GM23338 (cell line): ENCODE measurements around the gene ERMARD. TPM values are rescaled to one million over a fixed set of nuclear protein-coding genes. Genes with fewer than 3 reads are reported as not detected.
A peak's percentile ranks its signal among the peaks of the same experiment; 100 is the strongest.

Experiments
- ATAC-seq: fragments of 200-7000 bp; cut with Tn5 transposase; 3 replicates; pipeline ENCODE4 v1.9.1; 2020
- DNase-seq: peaks from one replicate; pipeline ENCODE4 v3.0.0-alpha.2; 2015; ENCODE audit warnings: low spot score
- H2AFZ ChIP-seq: fragments of 200-600 bp; sonication (generic); 2 replicates; pipeline ENCODE4 v1.8.0; 2016; ENCODE audit warnings: antibody characterized with exemption, mild to moderate bottlenecking, moderate library complexity
- H3F3A ChIP-seq: fragments of 200-600 bp; sonication (generic); replicated peaks from 2 replicates; pipeline ENCODE4 v1.8.0; 2017; ENCODE audit warnings: antibody characterized with exemption, mixed run types, low read depth
- H3K27ac ChIP-seq: fragments of 200-600 bp; sonication (generic); 2 replicates; pipeline ENCODE4 v1.6.1; 2016; ENCODE audit warnings: low read depth
- H3K27me3 ChIP-seq: fragments of 200-600 bp; sonication (generic); 2 replicates; pipeline ENCODE4 v1.8.0; 2016; ENCODE audit warnings: mild to moderate bottlenecking, mixed run types, moderate library complexity; ENCODE audit not compliant: insufficient read depth
- H3K36me3 ChIP-seq: fragments of 200-600 bp; sonication (generic); 2 replicates; pipeline ENCODE4 v1.8.0; 2016; ENCODE audit warnings: mild to moderate bottlenecking; ENCODE audit not compliant: insufficient read depth
- H3K4me1 ChIP-seq: fragments of 200-600 bp; sonication (generic); 2 replicates; pipeline ENCODE4 v1.8.0; 2016; ENCODE audit warnings: mild to moderate bottlenecking, moderate library complexity; ENCODE audit not compliant: insufficient read depth
- H3K4me2 ChIP-seq: fragments of 200-600 bp; sonication (generic); 2 replicates; pipeline ENCODE4 v1.7.1; 2017; ENCODE audit warnings: mixed run types
- H3K4me3 ChIP-seq: fragments of 200-600 bp; sonication (generic); 2 replicates; pipeline ENCODE4 v1.6.1; 2016; ENCODE audit warnings: mixed run types
- H3K79me2 ChIP-seq: fragments of 200-600 bp; sonication (generic); replicated peaks from 2 replicates; pipeline ENCODE4 v1.8.0; 2017; ENCODE audit warnings: mild to moderate bottlenecking; ENCODE audit not compliant: insufficient read depth
- H3K9me2 ChIP-seq: fragments of 200-600 bp; sonication (generic); 2 replicates; pipeline ENCODE4 v1.8.0; 2017; ENCODE audit not compliant: insufficient read depth
- H4K20me1 ChIP-seq: fragments of 200-600 bp; sonication (generic); replicated peaks from 2 replicates; pipeline ENCODE4 v1.8.0; 2017; ENCODE audit warnings: mild to moderate bottlenecking; ENCODE audit not compliant: insufficient read depth
- H3K27ac Mint-ChIP-seq: 2 replicates; pipeline ENCODE4 v1.8.0; 2020; ENCODE audit warnings: inconsistent platforms, mild to moderate bottlenecking, moderate library complexity, mixed read lengths
- H3K27me3 Mint-ChIP-seq: 3 replicates; pipeline ENCODE4 v1.8.0; 2022; ENCODE audit warnings: low read depth, mild to moderate bottlenecking, moderate library complexity, mixed read lengths, inconsistent platforms; ENCODE audit not compliant: insufficient read depth, poor library complexity
- H3K36me3 Mint-ChIP-seq: 3 replicates; pipeline ENCODE4 v1.8.0; 2021; ENCODE audit warnings: low read depth, mild to moderate bottlenecking, inconsistent platforms, moderate library complexity, mixed read lengths
- H3K4me1 Mint-ChIP-seq: 3 replicates; pipeline ENCODE4 v1.8.0; 2020; ENCODE audit warnings: mild to moderate bottlenecking, inconsistent platforms, mixed read lengths
- H3K4me3 Mint-ChIP-seq: 3 replicates; pipeline ENCODE4 v1.8.0; 2021; ENCODE audit warnings: moderate library complexity, mild to moderate bottlenecking, inconsistent platforms, mixed read lengths
- H3K9me3 Mint-ChIP-seq: 3 replicates; pipeline ENCODE4 v1.8.0; 2020; ENCODE audit warnings: moderate library complexity, mild to moderate bottlenecking, inconsistent platforms, mixed read lengths
- CREB1 ChIP-seq: fragments of 250-450 bp; sonication (Bioruptor Pico); IDR thresholded peaks from 2 replicates; pipeline ENCODE4 v1.5.0; 2020; ENCODE audit warnings: low read depth, mild to moderate bottlenecking, moderate library complexity
- CTCF ChIP-seq, 2 experiments: fragments of 200-600 bp in 1 of 2; sonication (generic) in 1 of 2; conservative IDR thresholded peaks; 2 replicates each; pipeline versions ENCODE4 v1.5.1 to v1.6.1; 2016 to 2017; ENCODE audit warnings: antibody characterized with exemption in 2 of 2, low read depth in 2 of 2, mild to moderate bottlenecking in 2 of 2, moderate library complexity in 1 of 2
- ETS1 ChIP-seq: IDR thresholded peaks from 2 replicates; pipeline ENCODE4 v1.6.1; 2016; ENCODE audit warnings: antibody characterized with exemption
- EZH2 ChIP-seq: fragments of 200-600 bp; sonication (generic); IDR thresholded peaks from one replicate; pipeline ENCODE4 v1.8.0; 2017; ENCODE audit warnings: antibody characterized with exemption, mild to moderate bottlenecking, low read depth; ENCODE audit not compliant: unreplicated experiment
- EZH2phosphoT487 ChIP-seq: fragments of 200-600 bp; sonication (generic); IDR thresholded peaks from one replicate; pipeline ENCODE4 v1.8.1; 2018; ENCODE audit warnings: antibody characterized with exemption; ENCODE audit not compliant: unreplicated experiment
- JUNB ChIP-seq: IDR thresholded peaks from one replicate; pipeline ENCODE4 v1.6.1; 2016; ENCODE audit warnings: antibody characterized with exemption; ENCODE audit not compliant: unreplicated experiment
- NANOG ChIP-seq: IDR thresholded peaks from 2 replicates; pipeline ENCODE4 v1.6.1; 2016; ENCODE audit warnings: antibody characterized with exemption, borderline replicate concordance
- POLR2AphosphoS5 ChIP-seq: IDR thresholded peaks from 2 replicates; pipeline ENCODE4 v1.6.1; 2016; ENCODE audit warnings: antibody characterized with exemption, low read depth
- REST ChIP-seq: IDR thresholded peaks from one replicate; pipeline ENCODE4 v1.6.1; 2018; ENCODE audit warnings: antibody characterized with exemption; ENCODE audit not compliant: unreplicated experiment
- STAT1 ChIP-seq: IDR thresholded peaks from one replicate; pipeline ENCODE4 v1.6.1; 2016; ENCODE audit warnings: antibody characterized with exemption; ENCODE audit not compliant: unreplicated experiment
- ZNF114 ChIP-seq: fragments of 250-450 bp; sonication (Bioruptor Pico); IDR thresholded peaks from 2 replicates; pipeline ENCODE4 v1.5.0; 2020; ENCODE audit warnings: mild to moderate bottlenecking, moderate library complexity
- ZNF331 ChIP-seq: fragments of 250-450 bp; sonication (Bioruptor Pico); IDR thresholded peaks from 2 replicates; pipeline ENCODE4 v1.5.0; 2020; ENCODE audit warnings: low read depth, mild to moderate bottlenecking, moderate library complexity
- ZNF462 ChIP-seq: fragments of 250-450 bp; sonication (Bioruptor Pico); IDR thresholded peaks from 2 replicates; pipeline ENCODE4 v1.5.0; 2020; ENCODE audit warnings: mild to moderate bottlenecking, moderate library complexity
- polyA plus RNA-seq: library from polyadenylated mRNA; unstranded; fragments of >200 nt; fragmentation: Nextera tagmentation; extraction: Ambion mirVana; gene quantifications from 2 replicates; pipeline ENCODE4 v1.2.1, GENCODE V29; 2016
- total RNA-seq: library from RNA; depleted of rRNA; stranded (reverse); fragments of >200 nt; shearing (Covaris generic); gene quantifications from 2 replicates; pipeline ENCODE4 v1.2.3, GENCODE V29; 2014

The ERMARD gene
- total and polyA plus RNA-seq, 2 experiments from 2014 or later, result 7.6 to 8.6 TPM

GRCh38 chr6:169752074-169752623 is 727 bp downstream of the ERMARD start:
- no peaks in the 10 kb centered on the region for H3K9me3 Mint-ChIP-seq
- H3K27ac Mint-ChIP-seq, result peak overlapping the region; percentile 96
- H3K27me3 Mint-ChIP-seq, result peaks cover 2% of the 10 kb centered on the region
- peaks cover 8% of the 10 kb centered on the region for H3K36me3 Mint-ChIP-seq
- no peaks in the 10 kb centered on the region for H3K27me3 ChIP-seq
- H3K79me2 ChIP-seq, result peaks cover 14% of the 10 kb centered on the region
- ATAC-seq (peak; percentile 9), DNase-seq (peak; percentile 43)
- H3K4me3 ChIP-seq, result peak overlapping the region; percentile 84
- peak overlapping the region; percentile 96 for H3K27ac ChIP-seq
- H3K4me3 Mint-ChIP-seq, result peak overlapping the region; percentile 98
- peaks cover 23% of the 10 kb centered on the region for H3K4me1 Mint-ChIP-seq
- TF ChIP-seq EZH2 (no peak), CREB1 (CRISPR knock-in tag) (no peak), ZNF331 (CRISPR knock-in tag) (no peak), JUNB (no peak), STAT1 (no peak), CTCF (conservative IDR thresholded peaks at IDR 0.05; ENCODE audit: low read depth in 2 of 2) (no peak), REST (no peak), ETS1 (no peak), ZNF462 (CRISPR knock-in tag) (no peak), ZNF114 (CRISPR knock-in tag) (no peak), EZH2phosphoT487 (no peak), NANOG (no peak), POLR2AphosphoS5 (no peak)
- peak overlapping the region; percentile 89 for H3K4me2 ChIP-seq
- H3K36me3 ChIP-seq, result no peaks in the 10 kb centered on the region; the same call in 1 of the 2 replicates
- peaks cover 27% of the 10 kb centered on the region for H3K4me1 ChIP-seq
- H3K9me2 ChIP-seq, result no peaks in the 10 kb centered on the region
- H4K20me1 ChIP-seq, result 0 out of 2 replicates have a peak, but pooled peaks cover 4% of the 10 kb centered on the region
- H2AFZ ChIP-seq, result peak overlapping the region; percentile 50; the same call in 1 of the 2 replicates
- H3F3A ChIP-seq, result no peaks in the 10 kb centered on the region
